GM04503 (cell line): Measurements from ENCODE around the gene PRSS53.

Experiments
- DNase-seq: peaks from one replicate; pipeline ENCODE4 v3.0.0-alpha.2; 2012; ENCODE audit warnings: low read depth

The PRSS53 gene

DNA sequence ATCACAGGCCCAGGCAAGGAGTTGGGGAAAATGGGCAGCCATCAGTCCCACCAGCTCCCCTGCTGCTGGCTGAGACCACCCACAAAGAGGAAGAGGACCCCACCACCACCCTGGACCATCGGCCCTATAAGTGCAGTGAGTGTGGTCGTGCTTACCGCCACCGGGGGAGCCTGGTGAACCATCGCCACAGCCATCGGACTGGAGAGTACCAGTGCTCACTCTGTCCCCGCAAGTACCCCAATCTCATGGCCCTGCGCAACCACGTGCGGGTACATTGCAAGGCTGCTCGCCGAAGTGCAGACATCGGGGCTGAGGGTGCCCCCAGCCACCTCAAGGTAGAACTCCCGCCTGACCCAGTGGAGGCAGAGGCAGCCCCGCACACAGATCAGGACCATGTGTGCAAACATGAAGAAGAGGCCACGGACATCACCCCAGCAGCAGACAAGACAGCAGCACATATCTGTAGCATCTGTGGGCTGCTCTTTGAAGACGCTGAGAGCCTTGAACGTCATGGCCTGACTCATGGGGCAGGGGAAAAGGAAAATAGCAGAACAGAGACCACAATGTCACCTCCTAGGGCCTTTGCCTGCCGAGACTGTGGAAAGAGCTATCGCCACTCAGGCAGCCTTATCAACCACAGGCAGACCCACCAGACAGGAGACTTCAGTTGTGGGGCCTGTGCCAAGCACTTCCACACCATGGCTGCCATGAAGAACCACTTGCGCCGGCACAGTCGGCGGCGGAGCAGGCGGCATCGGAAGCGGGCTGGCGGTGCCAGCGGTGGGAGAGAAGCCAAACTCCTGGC, 10.9 kb downstream of the PRSS53 start:
- DNase-seq, result no peak

- no peak for DNase-seq
These were observed 11.7 kb downstream of the PRSS53 start for GRCh38 chr16:31077024-31077423.

DNA sequence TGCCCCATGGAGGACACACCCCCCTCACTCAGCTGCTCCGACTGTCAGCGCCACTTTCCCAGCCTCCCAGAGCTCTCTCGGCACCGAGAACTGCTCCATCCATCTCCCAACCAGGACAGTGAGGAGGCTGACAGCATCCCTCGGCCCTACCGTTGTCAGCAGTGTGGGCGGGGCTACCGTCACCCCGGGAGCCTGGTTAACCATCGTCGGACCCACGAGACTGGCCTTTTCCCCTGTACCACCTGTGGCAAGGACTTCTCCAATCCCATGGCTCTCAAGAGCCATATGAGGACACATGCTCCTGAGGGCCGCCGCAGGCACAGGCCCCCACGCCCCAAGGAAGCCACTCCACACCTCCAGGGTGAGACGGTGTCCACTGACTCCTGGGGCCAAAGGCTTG, 12.4 kb downstream of the PRSS53 start:
- no peak for DNase-seq

- no peak for DNase-seq
These were observed 13.9 kb downstream of the PRSS53 start for GRCh38 chr16:31074814-31075183.

GRCh38 chr16:31073970-31074813, 14.6 kb downstream of the PRSS53 start, which contains the start of the genes ZNF646 and ZNF668:
TSS of gene ZNF646 (plus strand) at chr16:31074422. CDS start at chr16:31076325, 1,903 bp downstream.
TSS of gene ZNF668 (minus strand) at chr16:31074240. CDS start at chr16:31064459, 9,781 bp downstream.
- DNase-seq, result peak; percentile 92

GRCh38 chr16:31073142-31073969, 15.4 kb downstream of the PRSS53 start:
- DNase-seq, result no peak

- DNase-seq, result no peak
These were observed 16.1 kb downstream of the PRSS53 start for GRCh38 chr16:31072540-31073141.

DNA sequence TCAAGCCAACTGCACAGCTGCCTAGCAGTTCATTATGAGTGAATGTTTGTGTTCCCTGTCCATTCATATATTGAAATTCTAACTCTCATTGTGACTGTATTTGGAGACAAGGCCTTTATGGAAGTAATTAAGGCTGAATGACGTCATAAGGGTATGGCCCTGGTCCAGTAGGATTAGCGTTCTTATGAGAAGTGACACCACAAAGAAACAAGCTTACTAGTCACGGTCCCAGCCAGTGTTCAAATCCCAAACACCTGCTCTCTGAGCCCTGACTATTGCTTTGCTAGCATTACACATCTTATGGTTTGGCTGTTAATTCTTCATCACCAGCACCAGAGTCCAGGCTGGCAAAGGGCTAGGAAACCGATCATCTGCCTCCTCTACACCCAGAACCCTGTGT, 16.9 kb downstream of the PRSS53 start:
- peak; percentile 72 for DNase-seq

GRCh38 chr16:31067342-31067741, 21.4 kb downstream of the PRSS53 start:
- DNase-seq, result no peak

DNA sequence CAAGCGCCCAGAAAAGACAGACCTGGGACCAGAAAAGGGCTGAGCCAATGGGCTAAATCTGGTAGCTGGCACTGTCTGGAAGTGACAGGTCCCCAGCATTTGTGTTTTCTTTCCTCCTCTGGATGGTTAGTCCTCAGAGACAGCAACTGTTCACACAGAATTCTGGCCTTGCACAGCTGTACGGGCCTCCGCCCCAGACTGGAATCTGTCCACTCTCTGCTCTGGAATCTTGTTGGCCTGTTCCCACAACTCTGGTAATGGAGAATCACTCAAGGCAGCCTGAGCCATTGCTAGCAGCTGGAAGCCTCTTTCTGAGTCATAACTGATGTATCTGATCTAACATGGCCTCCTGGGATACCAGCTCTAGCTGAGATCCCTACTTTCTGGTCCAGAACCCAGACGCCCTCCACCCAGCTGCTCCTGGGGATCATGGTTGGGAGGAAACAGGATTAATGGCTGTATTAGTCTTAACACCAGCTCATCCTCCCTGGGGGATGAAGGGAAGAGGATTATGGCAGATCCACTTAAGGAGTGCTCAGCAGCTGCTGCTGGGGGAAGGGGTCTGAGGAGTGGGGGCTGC, 23.8 kb downstream of the PRSS53 start:
- DNase-seq, result peak; percentile 92

GRCh38 chr16:31063843-31064611, 24.7 kb downstream of the PRSS53 start:
- no peak for DNase-seq

GRCh38 chr16:31063495-31063842, 25.3 kb downstream of the PRSS53 start:
- no peak for DNase-seq

GRCh38 chr16:31061813-31062440, 26.8 kb downstream of the PRSS53 start:
- no peak for DNase-seq

GRCh38 chr16:31061126-31061812, 27.5 kb downstream of the PRSS53 start:
- no peak for DNase-seq

DNA sequence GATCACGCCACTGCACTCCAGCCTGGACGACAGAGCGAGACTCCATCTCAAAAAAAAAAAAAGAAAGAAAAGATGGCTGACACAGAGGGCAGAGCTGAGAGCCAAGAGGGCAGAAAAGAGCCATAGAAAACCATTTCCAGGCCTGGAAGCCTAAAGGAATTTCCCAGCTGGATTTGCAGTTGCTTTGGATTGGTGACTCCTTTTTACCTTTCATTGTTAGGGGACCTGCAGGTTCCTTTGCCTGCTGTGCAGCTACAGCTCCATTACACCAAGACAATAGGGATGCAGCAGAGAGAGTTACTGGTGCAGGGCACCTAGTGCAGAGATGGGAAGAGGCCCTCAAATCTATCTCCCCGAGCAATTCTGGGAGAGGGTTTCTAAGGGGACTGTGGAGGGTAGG, 33.1 kb downstream of the PRSS53 start:
- DNase-seq, result no peak

DNA sequence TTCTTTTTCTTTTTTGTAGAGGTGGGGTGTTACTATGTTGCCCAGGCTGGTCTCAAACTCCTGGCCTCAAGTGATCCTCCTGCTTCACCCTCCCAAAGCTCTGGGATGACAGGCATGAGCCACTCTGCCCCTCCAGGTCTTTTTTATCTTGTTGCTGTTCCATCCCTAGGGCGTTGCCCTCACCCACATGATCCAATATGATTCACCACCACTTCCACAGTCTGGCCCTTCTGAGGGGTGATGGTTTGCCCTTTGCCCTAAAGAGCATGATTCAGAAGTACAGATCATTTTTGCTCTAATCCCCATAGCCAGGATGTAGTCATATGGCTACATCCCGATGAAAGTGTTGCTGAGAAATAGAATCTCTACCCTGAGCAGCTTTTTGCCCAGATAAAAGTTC, 36.6 kb downstream of the PRSS53 start:
- peak; percentile 91 for DNase-seq

DNA sequence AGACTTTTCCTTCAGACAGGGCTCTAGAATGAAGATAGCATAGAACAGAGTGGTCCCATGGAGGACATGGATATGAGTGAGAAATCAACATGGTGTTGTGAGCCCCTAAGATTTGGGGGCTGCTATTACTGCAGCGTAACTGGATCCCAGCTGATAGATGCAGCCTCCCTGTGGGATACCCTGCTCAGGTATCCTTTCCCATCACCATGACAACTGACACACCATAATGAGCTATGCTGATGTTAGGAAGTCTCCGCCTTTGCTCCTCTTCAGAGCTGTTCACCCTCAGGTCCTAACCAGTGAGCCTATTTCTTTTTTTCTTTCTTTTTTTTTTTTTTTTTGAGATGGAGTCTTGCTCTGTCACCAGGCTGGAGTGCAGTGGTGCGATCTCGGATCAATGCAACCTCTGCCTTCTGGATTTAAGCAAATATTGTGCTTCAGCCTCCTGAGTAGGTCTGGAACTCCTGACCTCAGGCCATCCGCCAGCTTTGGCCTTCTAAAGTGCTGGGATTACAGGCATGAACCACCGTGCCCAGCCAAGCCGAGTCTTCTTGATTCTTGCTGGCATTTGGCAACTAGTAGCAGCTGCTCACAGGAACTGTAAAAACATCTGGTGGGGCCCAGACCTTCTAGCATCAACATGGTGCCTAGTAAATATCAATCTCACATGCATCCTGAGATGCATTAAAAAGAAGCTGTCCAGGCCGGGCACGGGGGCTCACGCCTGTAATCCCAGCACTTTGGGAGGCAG, 38.3 kb downstream of the PRSS53 start:
- DNase-seq, result no peak

DNA sequence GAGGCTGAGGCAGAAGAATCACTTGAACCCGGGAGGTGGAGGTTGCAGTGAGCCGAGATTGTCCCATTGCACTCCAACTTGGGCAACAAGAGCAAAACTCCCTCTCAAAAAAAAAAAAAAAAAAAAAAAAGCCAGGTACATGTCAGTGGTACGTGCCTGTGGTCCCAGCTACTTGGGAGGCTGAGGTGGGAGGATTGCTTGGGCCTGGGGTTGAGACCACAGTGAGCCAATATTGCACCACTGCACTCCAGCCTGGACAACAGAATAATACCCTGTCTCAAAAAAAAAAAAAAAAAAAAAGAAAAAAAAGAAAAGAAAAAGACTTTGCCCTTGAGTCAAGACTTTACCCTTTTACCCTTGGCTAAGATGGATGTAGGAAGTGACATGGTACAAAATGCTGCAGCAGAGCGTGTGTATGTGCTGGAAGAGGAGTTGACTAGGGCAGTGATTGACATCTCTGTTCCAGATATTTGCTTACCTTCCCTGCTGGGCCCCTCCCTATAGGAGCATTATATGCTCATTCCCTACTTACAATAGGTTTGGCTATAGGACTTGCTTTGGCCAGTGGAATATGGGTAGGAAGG, 44.8 kb downstream of the PRSS53 start:
- no peak for DNase-seq

DNA sequence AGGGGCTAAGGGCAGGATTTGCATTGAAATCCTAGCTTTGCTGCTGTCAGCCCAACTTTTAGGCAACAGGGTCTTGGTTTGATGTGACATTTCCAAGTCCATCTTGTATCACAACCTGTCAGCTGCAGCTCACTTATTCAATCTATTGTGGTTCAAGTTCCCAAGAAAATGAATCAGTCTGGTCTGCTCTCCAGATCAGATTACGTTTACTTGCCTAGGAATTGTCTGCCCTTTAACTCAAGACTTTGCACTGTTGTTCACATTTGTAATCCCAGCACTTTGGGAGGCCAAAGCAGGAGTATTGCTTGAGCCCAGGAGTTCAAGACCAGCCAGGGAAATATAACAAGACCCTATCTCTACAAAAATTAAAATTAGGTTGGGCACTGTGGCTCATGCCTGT, 45.4 kb downstream of the PRSS53 start:
- DNase-seq, result no peak
